WTC11 (cell line): ENCODE measurements around the gene SH3PXD2A.

Experiments
- ATF2 ChIP-seq: sonication (generic); formaldehyde crosslinking; IDR thresholded peaks from 2 replicates; pipeline ENCODE4 v1.8.1; 2022; ENCODE audit warnings: low read depth, missing genetic modification reagents, borderline replicate concordance
- ATF3 ChIP-seq: sonication (generic); formaldehyde crosslinking; conservative IDR thresholded peaks from 2 replicates; pipeline ENCODE4 v1.8.1; 2022; ENCODE audit warnings: mild to moderate bottlenecking, missing genetic modification reagents
- CTCF ChIP-seq: fragments of 200-600 bp; IDR thresholded peaks from 2 replicates; pipeline ENCODE4 v1.8.0; 2022; ENCODE audit warnings: antibody characterized with exemption
- E2F4 ChIP-seq: sonication (generic); formaldehyde crosslinking; IDR thresholded peaks from 2 replicates; pipeline ENCODE4 v1.8.1; 2022; ENCODE audit warnings: low read depth, mild to moderate bottlenecking, moderate library complexity, missing genetic modification reagents, borderline replicate concordance
- FOXK1 ChIP-seq: sonication (generic); formaldehyde crosslinking; IDR thresholded peaks from 2 replicates; pipeline ENCODE4 v1.8.0; 2022; ENCODE audit warnings: mild to moderate bottlenecking, moderate library complexity, missing genetic modification reagents
- JUN ChIP-seq: sonication (generic); formaldehyde crosslinking; IDR thresholded peaks from 2 replicates; pipeline ENCODE4 v1.8.0; 2023; ENCODE audit warnings: mild to moderate bottlenecking, missing genetic modification reagents
- MAX ChIP-seq: sonication (generic); formaldehyde crosslinking; IDR thresholded peaks from 2 replicates; pipeline ENCODE4 v1.8.0; 2022; ENCODE audit warnings: mild to moderate bottlenecking, missing genetic modification reagents
- TCF7 ChIP-seq: sonication (generic); formaldehyde crosslinking; IDR thresholded peaks from 2 replicates; pipeline ENCODE4 v1.8.0; 2022; ENCODE audit warnings: mild to moderate bottlenecking, low read depth, missing genetic modification reagents, moderate library complexity
- TEAD1 ChIP-seq: sonication (generic); formaldehyde crosslinking; IDR thresholded peaks from 2 replicates; pipeline ENCODE4 v1.8.0; 2022; ENCODE audit warnings: mild to moderate bottlenecking, missing genetic modification reagents
- USF1 ChIP-seq: sonication (generic); formaldehyde crosslinking; IDR thresholded peaks from 2 replicates; pipeline ENCODE4 v1.8.0; 2022; ENCODE audit warnings: mild to moderate bottlenecking, missing genetic modification reagents
- ZNF121 ChIP-seq: sonication (generic); formaldehyde crosslinking; IDR thresholded peaks from 2 replicates; pipeline ENCODE4 v1.8.0; 2023; ENCODE audit warnings: missing genetic modification reagents
- ZNF232 ChIP-seq: sonication (generic); formaldehyde crosslinking; IDR thresholded peaks from 2 replicates; pipeline ENCODE4 v1.8.0; 2022; ENCODE audit warnings: mild to moderate bottlenecking, missing genetic modification reagents
- ZNF317 ChIP-seq: sonication (generic); formaldehyde crosslinking; IDR thresholded peaks from 2 replicates; pipeline ENCODE4 v1.8.1; 2023; ENCODE audit warnings: low read depth, mild to moderate bottlenecking, moderate library complexity, missing genetic modification reagents, borderline replicate concordance

- no peak for TF ChIP-seq CTCF
- no peak for TF ChIP-seq ZNF317 (CRISPR knock-in tag)
- TF ChIP-seq MAX (CRISPR knock-in tag), result no peak
- TF ChIP-seq TCF7 (CRISPR knock-in tag), result no peak
- TF ChIP-seq ZNF121, result no peak
- TF ChIP-seq TEAD1 (CRISPR knock-in tag), result no peak
- no peak for TF ChIP-seq JUN (CRISPR knock-in tag)
- TF ChIP-seq ATF3 (CRISPR knock-in tag), result no peak
- TF ChIP-seq USF1 (CRISPR knock-in tag), result no peak
- no peak for TF ChIP-seq ATF2 (CRISPR knock-in tag)
- no peak for TF ChIP-seq FOXK1 (CRISPR knock-in tag)
- TF ChIP-seq E2F4 (CRISPR knock-in tag), result no peak
- TF ChIP-seq ZNF232 (CRISPR knock-in tag), result no peak
Observed at GRCh38 chr10:103838862-103839518, 16.4 kb downstream of the SH3PXD2A start.
